ENCODE measurements around the gene COQ10B. TPM values are rescaled to one million over a fixed set of nuclear protein-coding genes. Genes with fewer than 3 reads are reported as not detected.
"Not testable (repeated sequence)": the region's sequence is repeated elsewhere in the genome, so short reads cannot be mapped to it uniquely, and the experiment has no call there.

COQ10B gene
- total and polyA plus RNA-seq, 8 donors, result 11.7 to 28.3 (median 14.7) TPM

GRCh38 chr2:197450465-197450864, 2.9 kb upstream of the COQ10B start:
- intact Hi-C loops (cut with DNase I), result no loop called here
- ATAC-seq (no peak), DNase-seq (peak; percentile 23 to 83 (median 56))
- Histone ChIP-seq H3K4me3 (no peak overlapping the region), H3K27me3 (no peaks in the 10 kb centered on the region), H3K9me3 (no peaks in the 10 kb centered on the region), H3K36me3 (no peaks in the 10 kb centered on the region), H3K4me1 (peaks cover 7 to 19% of the 10 kb centered on the region in 2 donors), H3K27ac (no peak overlapping the region)
- no peak for TF ChIP-seq CTCF (IDR thresholded peaks at IDR 0.05)

DNA sequence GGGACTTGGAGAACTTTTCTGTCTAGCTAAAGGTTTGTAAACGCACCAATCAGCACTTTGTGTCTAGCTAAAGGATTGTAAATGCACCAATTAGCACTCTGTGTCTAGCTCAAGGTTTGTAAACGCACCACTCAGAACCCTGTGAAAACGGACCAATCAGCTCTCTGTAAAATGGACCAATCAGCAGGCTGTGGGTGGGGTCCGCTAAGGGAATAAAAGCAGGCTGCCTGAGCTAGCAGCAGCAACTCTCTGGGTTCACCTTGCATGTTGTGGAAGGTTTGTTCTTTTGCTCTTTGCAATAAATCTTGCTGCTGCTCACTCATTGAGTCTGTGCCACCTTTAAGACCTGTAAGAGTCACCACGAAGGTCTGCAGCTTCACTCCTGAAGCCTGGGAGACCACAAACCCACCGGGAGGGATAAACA, 2.4 kb upstream of the COQ10B start:
- ATAC-seq; H3K4me3 ChIP-seq; DNase-seq; H3K27ac ChIP-seq; H3K36me3 ChIP-seq; H3K27me3 ChIP-seq; intact Hi-C loops (cut with DNase I); H3K9me3 ChIP-seq: not testable (repeated sequence)
- peaks cover 7 to 24% of the 10 kb centered on the region in 2 donors for H3K4me1 ChIP-seq

DNA sequence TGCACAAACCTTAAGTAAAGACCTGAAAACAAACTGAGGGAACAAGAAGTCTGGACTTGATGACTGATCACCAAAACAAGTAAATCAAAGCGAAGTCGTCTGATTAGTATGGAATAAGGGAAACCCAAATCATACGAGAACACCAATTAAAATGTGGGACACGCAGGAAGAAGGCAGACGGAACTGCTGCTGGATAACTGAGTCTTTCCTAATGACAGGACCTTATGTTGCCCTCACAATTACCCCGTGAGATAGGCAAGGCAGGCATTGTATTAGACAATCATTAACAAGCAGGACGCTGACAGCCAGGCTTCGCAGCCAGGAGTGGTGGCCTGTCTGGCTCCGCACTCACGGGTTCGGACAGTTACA, 614 bp upstream of the COQ10B start:
- Histone ChIP-seq H3K27ac (peak overlapping the region; percentile 98 to 100), H3K27me3 (no peaks in the 10 kb centered on the region), H3K4me3 (peak overlapping the region; percentile 47 to 84), H3K9me3 (no peaks in the 10 kb centered on the region), H3K4me1 (peaks cover 7 to 39% of the 10 kb centered on the region in 2 donors), H3K36me3 (no peaks in the 10 kb centered on the region)
- intact Hi-C loops (cut with DNase I), result no loop called here
- ATAC-seq (no peak), DNase-seq (no peak)
- no peak for TF ChIP-seq CTCF (IDR thresholded peaks at IDR 0.05)

DNA sequence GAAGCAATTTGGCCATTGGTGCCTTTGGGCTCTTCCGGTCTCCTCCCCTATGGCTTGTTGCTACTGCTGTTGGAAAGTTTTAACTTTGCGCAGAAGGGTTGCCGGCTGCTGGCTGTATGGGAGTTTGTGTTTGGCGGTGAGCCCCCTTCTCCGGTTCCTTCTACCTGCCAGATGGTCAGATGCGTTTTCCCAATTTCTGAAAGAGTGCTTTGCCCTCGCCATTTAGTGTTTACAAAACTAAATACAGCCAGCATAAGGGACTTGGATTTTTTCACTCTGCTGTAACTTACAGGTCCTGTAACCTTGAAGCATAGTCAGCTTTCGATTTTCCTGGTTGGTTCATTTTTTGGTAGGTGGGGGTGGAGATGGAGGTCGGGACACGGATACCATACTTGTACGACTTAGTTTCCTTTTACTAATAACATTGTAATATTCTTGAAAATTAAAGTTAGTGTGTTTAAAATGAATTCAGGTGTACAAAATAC, 604 bp downstream of the COQ10B start:
- H3K36me3 ChIP-seq, result peaks cover 0 to under 1% of the 10 kb centered on the region in 2 donors
- H3K4me1 ChIP-seq, result peaks cover 10 to 45% of the 10 kb centered on the region in 2 donors
- no peak for TF ChIP-seq CTCF (IDR thresholded peaks at IDR 0.05)
- peak overlapping the region; percentile 98 to 100 for H3K27ac ChIP-seq
- H3K4me3 ChIP-seq, result peak overlapping the region; percentile 70 to 84
- no peaks in the 10 kb centered on the region for H3K9me3 ChIP-seq
- DNase-seq (peak in 1 of 4 donors; percentile 81), ATAC-seq (peak; percentile 71)
- intact Hi-C loops (cut with DNase I), result no loop called here
- no peaks in the 10 kb centered on the region for H3K27me3 ChIP-seq

DNA sequence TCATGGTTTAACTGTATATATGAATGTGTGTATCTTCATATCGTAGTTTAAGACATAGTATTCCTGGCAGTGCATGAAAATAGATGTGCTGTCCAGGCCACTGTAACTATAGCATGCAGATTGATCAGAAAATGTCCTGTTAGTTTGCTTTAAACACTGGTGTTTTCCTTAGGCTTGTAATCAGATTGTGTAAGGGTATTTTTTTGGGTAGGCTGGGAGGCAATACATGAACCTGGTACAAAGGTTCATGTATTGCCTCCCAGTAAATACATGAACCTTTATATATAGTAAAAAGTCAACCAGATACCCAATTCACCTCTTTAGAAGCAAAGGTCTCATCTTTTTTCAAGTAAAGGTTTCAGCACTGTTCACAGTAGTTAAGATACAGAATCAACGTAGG, 1.6 kb downstream of the COQ10B start:
- no peak for TF ChIP-seq CTCF (IDR thresholded peaks at IDR 0.05)
- H3K36me3 ChIP-seq, result peaks cover 0 to 4% of the 10 kb centered on the region in 2 donors
- H3K4me3 ChIP-seq, result peak overlapping the region in 1 of 2 donors; percentile 84
- intact Hi-C loops (cut with DNase I), result no loop called here
- no peaks in the 10 kb centered on the region for H3K9me3 ChIP-seq
- DNase-seq, result no peak
- no peaks in the 10 kb centered on the region for H3K27me3 ChIP-seq
- ATAC-seq, result no peak
- H3K27ac ChIP-seq, result peak overlapping the region in 1 of 2 donors; percentile 100
- H3K4me1 ChIP-seq, result peaks cover 10 to 45% of the 10 kb centered on the region in 2 donors

- peaks cover 0 to 9% of the 10 kb centered on the region in 2 donors for H3K36me3 ChIP-seq
- peak overlapping the region in 1 of 2 donors; percentile 84 for H3K4me3 ChIP-seq
- intact Hi-C loops (cut with DNase I), result no loop called here
- H3K27ac ChIP-seq, result no peak overlapping the region
- peaks cover 10 to 45% of the 10 kb centered on the region in 2 donors for H3K4me1 ChIP-seq
- no peak for ATAC-seq
- no peaks in the 10 kb centered on the region for H3K27me3 ChIP-seq
- no peak for TF ChIP-seq CTCF (IDR thresholded peaks at IDR 0.05)
- no peaks in the 10 kb centered on the region for H3K9me3 ChIP-seq
- DNase-seq, result no peak
These were observed 2.1 kb downstream of the COQ10B start for GRCh38 chr2:197455428-197455827.
